Panc1 (cell line): ENCODE measurements around the gene LANCL1.

Experiments used
- TF ChIP-seq, protein P1 (sequence below): fragments of 450-650 bp; IDR thresholded peaks from 2 replicates; pipeline ENCODE4 v1.5.1; 2017; ENCODE audit warnings: mild to moderate bottlenecking
- TF ChIP-seq, protein P2 (sequence below), 2 experiments: IDR thresholded peaks; 2 replicates each; pipeline ENCODE4 v1.6.1; 2011 to 2012; ENCODE audit warnings: low read depth in 2 of 2, control low read depth in 1 of 2, low read length in 1 of 2, mild to moderate bottlenecking in 1 of 2, moderate library complexity in 1 of 2; ENCODE audit not compliant: insufficient read depth in 1 of 2

DNA sequence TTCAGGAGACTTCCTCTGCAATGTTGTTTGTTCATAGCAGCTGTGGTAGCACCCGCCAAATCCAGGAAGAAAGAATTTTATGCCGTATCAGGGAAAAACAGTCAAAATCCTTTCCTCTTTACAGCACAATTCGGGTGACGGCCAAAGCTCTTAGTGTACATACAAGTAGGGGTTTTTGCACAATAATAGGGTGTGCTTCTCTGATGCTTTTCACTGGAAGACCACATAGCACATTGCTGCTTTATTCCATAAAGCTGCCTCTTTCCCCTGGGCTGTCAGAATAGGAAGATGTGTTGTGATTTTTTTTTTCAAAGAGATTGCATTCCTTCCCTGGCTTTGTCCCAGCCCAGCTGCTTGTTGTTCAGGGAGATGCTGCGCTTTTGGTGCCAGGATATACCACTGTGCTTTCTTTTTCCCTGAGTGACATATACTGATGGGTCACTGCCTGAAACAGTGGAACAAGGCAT, 27.2 kb upstream of the LANCL1 start:
- TF ChIP-seq, protein P1, sequence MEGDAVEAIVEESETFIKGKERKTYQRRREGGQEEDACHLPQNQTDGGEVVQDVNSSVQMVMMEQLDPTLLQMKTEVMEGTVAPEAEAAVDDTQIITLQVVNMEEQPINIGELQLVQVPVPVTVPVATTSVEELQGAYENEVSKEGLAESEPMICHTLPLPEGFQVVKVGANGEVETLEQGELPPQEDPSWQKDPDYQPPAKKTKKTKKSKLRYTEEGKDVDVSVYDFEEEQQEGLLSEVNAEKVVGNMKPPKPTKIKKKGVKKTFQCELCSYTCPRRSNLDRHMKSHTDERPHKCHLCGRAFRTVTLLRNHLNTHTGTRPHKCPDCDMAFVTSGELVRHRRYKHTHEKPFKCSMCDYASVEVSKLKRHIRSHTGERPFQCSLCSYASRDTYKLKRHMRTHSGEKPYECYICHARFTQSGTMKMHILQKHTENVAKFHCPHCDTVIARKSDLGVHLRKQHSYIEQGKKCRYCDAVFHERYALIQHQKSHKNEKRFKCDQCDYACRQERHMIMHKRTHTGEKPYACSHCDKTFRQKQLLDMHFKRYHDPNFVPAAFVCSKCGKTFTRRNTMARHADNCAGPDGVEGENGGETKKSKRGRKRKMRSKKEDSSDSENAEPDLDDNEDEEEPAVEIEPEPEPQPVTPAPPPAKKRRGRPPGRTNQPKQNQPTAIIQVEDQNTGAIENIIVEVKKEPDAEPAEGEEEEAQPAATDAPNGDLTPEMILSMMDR = no peak
- TF ChIP-seq, protein P2, sequence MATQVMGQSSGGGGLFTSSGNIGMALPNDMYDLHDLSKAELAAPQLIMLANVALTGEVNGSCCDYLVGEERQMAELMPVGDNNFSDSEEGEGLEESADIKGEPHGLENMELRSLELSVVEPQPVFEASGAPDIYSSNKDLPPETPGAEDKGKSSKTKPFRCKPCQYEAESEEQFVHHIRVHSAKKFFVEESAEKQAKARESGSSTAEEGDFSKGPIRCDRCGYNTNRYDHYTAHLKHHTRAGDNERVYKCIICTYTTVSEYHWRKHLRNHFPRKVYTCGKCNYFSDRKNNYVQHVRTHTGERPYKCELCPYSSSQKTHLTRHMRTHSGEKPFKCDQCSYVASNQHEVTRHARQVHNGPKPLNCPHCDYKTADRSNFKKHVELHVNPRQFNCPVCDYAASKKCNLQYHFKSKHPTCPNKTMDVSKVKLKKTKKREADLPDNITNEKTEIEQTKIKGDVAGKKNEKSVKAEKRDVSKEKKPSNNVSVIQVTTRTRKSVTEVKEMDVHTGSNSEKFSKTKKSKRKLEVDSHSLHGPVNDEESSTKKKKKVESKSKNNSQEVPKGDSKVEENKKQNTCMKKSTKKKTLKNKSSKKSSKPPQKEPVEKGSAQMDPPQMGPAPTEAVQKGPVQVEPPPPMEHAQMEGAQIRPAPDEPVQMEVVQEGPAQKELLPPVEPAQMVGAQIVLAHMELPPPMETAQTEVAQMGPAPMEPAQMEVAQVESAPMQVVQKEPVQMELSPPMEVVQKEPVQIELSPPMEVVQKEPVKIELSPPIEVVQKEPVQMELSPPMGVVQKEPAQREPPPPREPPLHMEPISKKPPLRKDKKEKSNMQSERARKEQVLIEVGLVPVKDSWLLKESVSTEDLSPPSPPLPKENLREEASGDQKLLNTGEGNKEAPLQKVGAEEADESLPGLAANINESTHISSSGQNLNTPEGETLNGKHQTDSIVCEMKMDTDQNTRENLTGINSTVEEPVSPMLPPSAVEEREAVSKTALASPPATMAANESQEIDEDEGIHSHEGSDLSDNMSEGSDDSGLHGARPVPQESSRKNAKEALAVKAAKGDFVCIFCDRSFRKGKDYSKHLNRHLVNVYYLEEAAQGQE (IDR thresholded peaks at IDR 0.05; ENCODE audit: insufficient read depth in 1 of 2, low read depth in 2 of 2, low read length in 1 of 2) = no peak
